SKM-1 (cell line): ENCODE data around the gene FBXO42.

Source experiments
- DNase-seq: peaks from one replicate; lab custom pipeline; 2025; ENCODE audit not compliant: unreplicated experiment; lab: John Stamatoyannopoulos, UW

The FBXO42 gene

GRCh38 chr1:16206547-16207317 lies 145.5 kb downstream of the FBXO42 start:
- DNase-seq: peak; percentile 95

DNA sequence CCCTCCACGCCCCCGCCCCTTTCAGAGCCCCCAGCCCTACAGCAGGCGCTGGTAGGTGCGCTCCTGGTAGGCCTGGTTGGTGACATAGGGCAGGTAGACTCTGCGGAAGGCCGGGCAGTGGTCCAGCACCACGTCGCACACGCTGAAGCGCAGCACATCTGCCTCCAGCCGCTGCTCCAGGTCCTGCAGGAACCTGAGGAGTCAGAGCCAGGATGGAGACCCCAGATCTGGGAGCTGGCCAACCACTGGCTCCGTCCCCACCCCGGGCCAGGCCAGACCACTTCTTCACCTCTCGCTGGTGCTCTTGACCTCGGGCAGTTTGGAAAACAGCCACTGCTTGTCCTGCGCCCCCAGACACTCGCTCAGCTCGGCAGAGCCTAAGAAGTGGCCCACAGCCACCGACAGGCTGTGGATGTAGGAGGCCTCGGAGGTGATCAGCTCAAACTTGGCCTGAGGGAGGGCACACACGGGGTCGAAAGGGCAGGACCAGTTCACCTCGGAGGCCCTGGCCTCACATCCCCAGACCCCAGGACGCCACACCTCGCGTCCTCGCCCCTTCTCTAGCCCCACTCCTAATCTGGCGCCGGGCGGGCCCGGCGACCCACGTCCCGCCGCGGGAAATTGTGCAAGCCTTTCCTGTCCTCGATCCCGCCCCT lies 146.3 kb downstream of the FBXO42 start:
- no peak for DNase-seq

DNA sequence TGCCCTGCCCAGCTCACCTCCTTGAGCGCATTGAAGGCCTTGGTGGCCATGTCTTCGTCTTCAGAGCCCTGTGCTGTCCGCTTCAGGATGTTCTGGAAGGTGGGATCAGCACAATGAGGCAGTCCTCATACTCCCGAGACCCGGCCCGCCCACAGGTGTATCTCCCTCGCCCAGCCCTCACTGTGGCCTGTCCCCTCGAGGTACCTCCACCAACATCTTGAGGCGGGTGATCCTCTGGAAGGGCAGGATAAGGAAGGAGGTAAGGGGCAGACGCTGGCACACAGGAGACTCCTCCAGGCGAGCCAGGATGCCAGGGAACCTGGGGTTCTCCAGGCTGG lies 147.0 kb downstream of the FBXO42 start:
- DNase-seq: no peak

DNA sequence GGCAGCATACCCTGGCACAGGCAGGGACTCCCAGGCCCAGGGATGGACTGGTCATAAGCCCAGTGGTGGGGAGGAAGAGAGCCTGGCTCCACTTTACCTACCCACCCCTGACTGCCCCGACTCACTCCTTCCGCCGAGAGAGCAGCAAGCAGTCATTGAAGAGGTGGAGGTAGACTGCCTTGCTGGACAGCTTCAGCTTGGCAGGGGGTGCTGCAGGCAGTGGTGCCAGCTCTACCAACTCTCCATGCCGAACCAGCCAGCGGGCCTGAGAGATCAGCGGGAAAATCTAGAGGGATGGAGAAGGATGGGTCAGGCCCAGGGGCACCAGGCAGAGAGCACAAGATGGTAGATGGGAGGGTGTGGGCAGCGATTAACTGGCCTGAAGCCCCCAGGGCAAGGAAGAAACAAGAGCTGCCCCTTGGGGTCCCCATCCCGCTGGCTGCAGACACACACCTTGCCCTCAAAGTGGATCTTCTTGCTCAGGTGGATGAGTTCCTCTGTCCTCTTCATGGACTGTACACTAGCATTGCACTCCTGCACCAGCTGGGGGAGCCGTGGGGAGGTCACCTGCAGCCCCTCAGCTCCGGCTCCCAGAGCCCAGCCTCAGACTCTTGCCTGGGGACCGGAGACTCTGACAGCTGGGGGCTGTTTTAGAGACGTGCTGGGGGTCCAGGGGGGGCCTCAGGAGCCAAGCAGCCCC lies 147.5 kb downstream of the FBXO42 start:
- no peak for DNase-seq

- DNase-seq: no peak
These were observed 148.1 kb downstream of the FBXO42 start for GRCh38 chr1:16204216-16204615.

DNA sequence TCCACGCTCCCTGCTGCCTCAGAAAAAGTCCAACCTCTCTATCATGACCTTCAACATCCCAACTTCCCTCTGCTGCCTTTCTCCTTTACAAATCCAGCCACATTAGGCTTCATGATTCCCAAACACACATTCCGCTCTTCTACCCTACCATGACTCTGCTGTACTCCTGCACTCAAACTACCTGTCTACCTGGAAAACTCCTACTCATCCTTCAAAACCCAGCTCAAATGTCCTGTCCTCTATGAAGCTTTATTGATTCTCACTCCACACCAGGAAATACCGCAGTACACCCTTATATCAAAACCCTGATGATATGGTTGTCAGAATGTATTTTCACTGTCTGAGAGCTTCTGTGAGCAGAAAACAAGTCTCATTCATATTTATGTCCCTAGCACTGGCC lies 148.7 kb downstream of the FBXO42 start:
- DNase-seq: no peak

DNA sequence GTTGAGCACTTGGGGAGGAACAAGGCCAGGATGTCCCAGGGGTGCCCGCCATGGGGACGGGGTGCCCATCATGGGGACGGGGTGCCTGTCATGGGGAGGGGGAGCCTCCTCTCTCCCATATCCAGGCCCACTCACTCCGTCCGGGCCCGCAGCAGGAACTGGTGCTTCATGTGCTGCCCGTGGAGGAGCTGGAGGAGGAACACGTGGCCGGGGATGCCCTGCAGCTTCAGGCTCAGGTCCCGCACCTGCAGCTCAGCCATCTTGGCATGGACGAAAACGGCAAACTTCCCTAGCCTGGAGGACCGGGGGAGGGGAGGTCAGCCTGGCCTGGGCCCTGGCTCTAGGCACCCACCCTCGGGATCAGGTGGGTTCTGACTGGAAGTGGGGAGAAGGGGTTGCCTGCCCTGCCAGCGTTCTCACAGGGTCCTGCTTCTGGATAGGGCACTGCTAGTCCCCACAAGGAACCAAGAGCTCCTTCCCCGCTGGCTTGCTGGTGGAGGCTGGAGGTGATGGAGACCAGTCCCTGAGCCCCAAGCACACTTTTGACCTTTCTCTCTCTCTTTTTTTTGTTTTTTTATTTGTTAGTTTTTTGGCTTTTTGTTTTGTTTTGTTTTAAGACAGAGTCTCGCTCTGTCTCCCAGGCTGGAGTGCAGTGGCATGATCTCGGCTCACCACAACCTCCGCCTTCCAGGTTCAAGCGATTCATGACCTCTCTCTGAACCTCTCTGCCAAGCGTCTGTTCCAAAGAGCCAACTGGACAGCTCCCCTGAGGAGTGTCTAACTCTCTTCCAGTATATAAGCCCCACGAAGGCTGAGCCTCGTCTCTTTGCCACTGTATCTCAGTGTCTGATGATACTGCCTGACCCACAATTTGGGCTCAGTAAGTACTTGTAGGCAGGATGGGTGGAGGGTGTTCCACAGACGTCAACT lies 149.7 kb downstream of the FBXO42 start:
- no peak for DNase-seq

GRCh38 chr1:16199700-16200099 lies 152.6 kb downstream of the FBXO42 start:
- DNase-seq: no peak

- DNase-seq: no peak
These were observed 153.2 kb downstream of the FBXO42 start for GRCh38 chr1:16199157-16199501.

DNA sequence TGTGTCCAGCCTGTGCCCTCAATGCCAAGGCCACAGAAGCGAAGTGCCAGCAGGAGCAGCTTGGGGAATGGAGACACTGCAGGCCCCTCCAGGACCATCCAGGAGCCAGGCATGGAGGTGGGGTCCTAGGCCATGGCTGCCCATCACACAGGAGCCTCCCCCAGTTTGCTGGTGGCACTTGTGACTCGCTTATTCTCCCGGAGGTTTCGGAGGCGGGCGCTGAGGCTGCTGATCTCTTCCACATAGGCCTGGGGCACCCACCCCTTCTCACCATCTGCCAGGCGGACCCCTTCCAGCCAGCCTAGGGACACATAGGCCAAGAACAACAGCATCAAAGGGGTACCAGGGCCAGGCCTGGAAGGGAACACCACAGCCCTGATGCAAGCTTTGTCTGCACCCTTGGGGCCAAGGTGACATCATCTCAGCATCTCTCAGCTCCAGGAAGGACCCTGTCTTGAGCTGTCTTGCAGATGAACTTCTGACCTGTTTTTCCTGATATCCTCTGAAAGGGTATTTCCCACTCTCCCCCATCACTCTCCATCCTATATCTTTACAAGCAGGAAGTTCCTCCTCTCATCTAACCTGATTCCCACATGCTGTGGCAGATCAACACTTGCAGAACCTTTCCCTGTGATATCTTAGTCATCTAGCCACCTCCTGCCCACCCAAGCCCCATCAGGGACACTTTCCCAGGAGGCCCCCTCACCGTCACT lies 153.7 kb downstream of the FBXO42 start:
- no peak for DNase-seq

- no peak for DNase-seq
These were observed 155.4 kb downstream of the FBXO42 start for GRCh38 chr1:16196874-16197273.
